ENCODE results near the gene TCF25.

DNA sequence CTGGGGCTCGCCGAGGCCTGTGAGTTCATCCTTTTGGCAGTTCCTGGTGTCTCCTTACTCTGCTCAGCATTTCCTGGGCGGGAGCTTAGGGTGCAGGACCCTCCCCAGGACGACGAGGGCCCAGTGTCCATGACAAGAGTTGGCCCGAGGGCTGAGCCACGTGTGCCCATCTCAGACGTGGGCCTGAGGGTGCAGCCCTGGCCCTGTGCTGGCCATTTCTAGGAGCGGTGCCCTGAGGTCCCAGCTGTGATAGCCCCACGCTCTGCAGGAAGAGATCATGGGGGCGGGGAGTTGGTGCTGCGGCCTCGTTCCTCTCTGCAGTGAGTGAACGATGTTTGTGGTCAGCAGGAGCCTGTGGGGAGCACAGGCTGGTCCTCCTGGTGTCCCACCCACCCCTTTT lies 39.2 kb downstream of the TCF25 start:
- TF ChIP-seq, protein P1, sequence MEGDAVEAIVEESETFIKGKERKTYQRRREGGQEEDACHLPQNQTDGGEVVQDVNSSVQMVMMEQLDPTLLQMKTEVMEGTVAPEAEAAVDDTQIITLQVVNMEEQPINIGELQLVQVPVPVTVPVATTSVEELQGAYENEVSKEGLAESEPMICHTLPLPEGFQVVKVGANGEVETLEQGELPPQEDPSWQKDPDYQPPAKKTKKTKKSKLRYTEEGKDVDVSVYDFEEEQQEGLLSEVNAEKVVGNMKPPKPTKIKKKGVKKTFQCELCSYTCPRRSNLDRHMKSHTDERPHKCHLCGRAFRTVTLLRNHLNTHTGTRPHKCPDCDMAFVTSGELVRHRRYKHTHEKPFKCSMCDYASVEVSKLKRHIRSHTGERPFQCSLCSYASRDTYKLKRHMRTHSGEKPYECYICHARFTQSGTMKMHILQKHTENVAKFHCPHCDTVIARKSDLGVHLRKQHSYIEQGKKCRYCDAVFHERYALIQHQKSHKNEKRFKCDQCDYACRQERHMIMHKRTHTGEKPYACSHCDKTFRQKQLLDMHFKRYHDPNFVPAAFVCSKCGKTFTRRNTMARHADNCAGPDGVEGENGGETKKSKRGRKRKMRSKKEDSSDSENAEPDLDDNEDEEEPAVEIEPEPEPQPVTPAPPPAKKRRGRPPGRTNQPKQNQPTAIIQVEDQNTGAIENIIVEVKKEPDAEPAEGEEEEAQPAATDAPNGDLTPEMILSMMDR (IDR thresholded peaks at IDR 0.05) = no peak
- no peak for TF ChIP-seq POLR2A (IDR thresholded peaks at IDR 0.05)
